K562 (cell line): Measurements from ENCODE around the gene GOLGA8H. TPM values are rescaled to one million over a fixed set of nuclear protein-coding genes. Genes with fewer than 3 reads are reported as not detected.
"Not testable (repeated sequence)": the region's sequence is repeated elsewhere in the genome, so short reads cannot be mapped to it uniquely, and the experiment has no call there.

Source experiments
- ATAC-seq: fragments of 200-7000 bp; cut with Tn5 transposase; 3 replicates; pipeline ENCODE4 v1.9.1; 2020; ENCODE audit warnings: moderate library complexity
- BruUV-seq: library from RNA; stranded (reverse); fragments of 400-500 nt; replicated peaks from 2 replicates; lab custom pipeline; 2021; lab: Mats Ljungman, UMichigan
- CTCF ChIA-PET: fragments of 300-600 bp; formaldehyde crosslinking; extraction: SDS; loops from one replicate; lab custom pipeline; 2021; ENCODE audit warnings: low intra/inter-chr PET ratio; lab: Yijun Ruan, JAX
- POLR2A ChIA-PET: fragments of 300-600, 350-650 bp; sonication (Branson Sonifier 250); formaldehyde crosslinking; extraction: SDS; loops from one replicate; lab custom pipeline; 2021; ENCODE audit warnings: antibody characterized with exemption, inconsistent platforms; lab: Yijun Ruan, JAX
- DNase-seq, 4 experiments: peaks; one replicate each; pipeline versions ENCODE4 v3.0.0 to v3.0.0-alpha.2; 2011 to 2018; ENCODE audit warnings: low spot score in 3 of 4, mixed read lengths in 3 of 4; ENCODE audit errors: extremely low read depth in 1 of 4
- FAIRE-seq: peaks from 2 replicates; lab custom pipeline; 2011; peaks lifted over from hg19 to GRCh38; lab: Jason Lieb, UNC
- H2AFZ ChIP-seq: 2 replicates; pipeline ENCODE4 v1.6.0; 2011; ENCODE audit warnings: low read depth, low read length, control low read depth, inconsistent platforms
- H3K27ac ChIP-seq: fragments of 200-600 bp; 3 replicates; pipeline ENCODE4 v1.8.0; 2011; ENCODE audit warnings: low read depth, mild to moderate bottlenecking, control low read depth, inconsistent platforms, low read length, moderate library complexity, mixed read lengths; ENCODE audit errors: extremely low read depth
- H3K27me3 ChIP-seq, 2 experiments: fragments of 300-600 bp in 1 of 2; 2 replicates in 1 of 2; 3 replicates in 1 of 2; pipeline versions ENCODE4 v1.6.0 to v1.8.0; 2011; ENCODE audit warnings: inconsistent platforms in 2 of 2, low read length in 2 of 2, mild to moderate bottlenecking in 1 of 2, mixed read lengths in 1 of 2, moderate library complexity in 1 of 2; ENCODE audit not compliant: control insufficient read depth in 2 of 2, insufficient read depth in 2 of 2
- H3K36me3 ChIP-seq: fragments of 300-600 bp; 3 replicates; pipeline ENCODE4 v1.8.0; 2011; ENCODE audit warnings: mild to moderate bottlenecking, low read length, inconsistent platforms; ENCODE audit not compliant: control insufficient read depth, insufficient read depth
- H3K4me1 ChIP-seq, 2 experiments: fragments of 200-600 bp in 1 of 2; replicated peaks in 1 of 2; 2 replicates in 1 of 2; 3 replicates in 1 of 2; pipeline versions ENCODE4 v1.5.1 to v1.8.0; 2011; ENCODE audit warnings: inconsistent platforms in 2 of 2, low read length in 2 of 2, mild to moderate bottlenecking in 1 of 2, mixed read lengths in 1 of 2, moderate library complexity in 1 of 2; ENCODE audit not compliant: control insufficient read depth in 2 of 2, insufficient read depth in 2 of 2
- H3K4me2 ChIP-seq: 2 replicates; pipeline ENCODE4 v1.6.1; 2011; ENCODE audit warnings: low read length, control low read depth, inconsistent platforms, mixed read lengths; ENCODE audit not compliant: insufficient read depth
- H3K4me3 ChIP-seq: fragments of 200-600 bp; sonication (generic), shearing (Covaris generic); 2 replicates; pipeline ENCODE4 v1.5.1; 2016; ENCODE audit warnings: control low read depth, inconsistent platforms
- H3K79me2 ChIP-seq: fragments of 200-600 bp; 3 replicates; pipeline ENCODE4 v1.8.0; 2011; ENCODE audit warnings: low read length, inconsistent platforms; ENCODE audit not compliant: control insufficient read depth, insufficient read depth
- H3K9ac ChIP-seq, 2 experiments: 2 replicates each; pipeline versions ENCODE4 v1.6.0 to v1.6.1; 2011; ENCODE audit warnings: low read depth in 2 of 2, low read length in 2 of 2, control low read depth in 1 of 2, inconsistent platforms in 1 of 2, mild to moderate bottlenecking in 1 of 2, mixed read lengths in 1 of 2; ENCODE audit not compliant: insufficient read depth in 1 of 2
- H3K9me1 ChIP-seq: one replicate; pipeline ENCODE4 v1.6.0; 2011; ENCODE audit warnings: inconsistent platforms, mild to moderate bottlenecking, low read length, moderate library complexity; ENCODE audit not compliant: control insufficient read depth, insufficient read depth
- H3K9me3 ChIP-seq: replicated peaks from 2 replicates; pipeline ENCODE4 v1.5.1; 2011; ENCODE audit warnings: low read depth, low read length, inconsistent platforms; ENCODE audit not compliant: control insufficient read depth, insufficient read depth
- H4K20me1 ChIP-seq: replicated peaks from 2 replicates; pipeline ENCODE4 v1.6.1; 2011; ENCODE audit warnings: low read length, inconsistent platforms, mixed read lengths; ENCODE audit not compliant: control insufficient read depth, insufficient read depth
- CTCF ChIP-seq, 3 experiments: IDR thresholded peaks in 2 of 3; conservative IDR thresholded peaks in 1 of 3; 2 replicates each; pipeline ENCODE4 v1.5.1; 2011 to 2012; ENCODE audit warnings: low read length in 3 of 3, mild to moderate bottlenecking in 3 of 3, control low read depth in 2 of 3, improper control_type of control experiment in 1 of 3, inconsistent platforms in 1 of 3, low read depth in 1 of 3, mixed read lengths in 1 of 3, moderate library complexity in 1 of 3; ENCODE audit not compliant: insufficient read depth in 2 of 3
- WGBS: fragments of 100-300 bp; shearing (Covaris generic); methylation state at CpG from one replicate; pipeline ENCODE4 v1.1.6; 2016; ENCODE audit warnings: low coverage, mixed read lengths; ENCODE audit not compliant: insufficient coverage; ENCODE audit errors: missing lambda C conversion rate; 5-methylcytosine and 5-hydroxymethylcytosine counted together
- in situ Hi-C: fragments of 300-500 bp; cut with MboI; formaldehyde crosslinking; loops from 4 replicates; pipeline ENCODE4 v1.15.0; 2018; ENCODE audit warnings: inconsistent platforms, mixed read lengths
- intact Hi-C: fragments of 100-400 bp; cut with micrococcal nuclease; formaldehyde crosslinking; loops from 2 replicates; pipeline ENCODE4 v1.14.2; 2022
- polyA plus RNA-seq, 8 experiments: library from polyadenylated mRNA; depleted of rRNA in 4 of 8; stranded (reverse) in 5 of 8; unstranded in 3 of 8; fragments of >200 nt; fragmentation: Nextera tagmentation in 2 of 8; fragmentation: Illumina TruSeq in 1 of 8; extraction: Ambion mirVana in 2 of 8; extraction: Trizol in 1 of 8; gene quantifications; 2 replicates each; pipeline versions ENCODE4 v1.2.1 to v1.2.3, GENCODE V29; 2011 to 2014; ENCODE audit warnings: inconsistent platforms in 1 of 8, missing spikeins in 1 of 8
- small RNA-seq: library from RNA; depleted of rRNA; stranded (forward); fragments of <200 nt; gene quantifications from one replicate; pipeline ENCODE3, GENCODE V24; 2014
- total RNA-seq, 7 experiments: library from RNA; depleted of rRNA in 6 of 7; stranded (reverse); fragments of >200 nt in 6 of 7; fragmentation: Illumina TruSeq in 2 of 7; extraction: Trizol in 2 of 7; gene quantifications; 2 replicates each; pipeline versions ENCODE4 v1.2.1 to v1.2.3, GENCODE V29; 2011 to 2021; ENCODE audit warnings: low replicate concordance in 1 of 7

GOLGA8H gene
- total and polyA plus RNA-seq, 9 of the 15 experiments (the other 6 are each of a cell fraction or from before 2014, with no cell fraction given) = 0.04 TPM; not detected in 8

DNA sequence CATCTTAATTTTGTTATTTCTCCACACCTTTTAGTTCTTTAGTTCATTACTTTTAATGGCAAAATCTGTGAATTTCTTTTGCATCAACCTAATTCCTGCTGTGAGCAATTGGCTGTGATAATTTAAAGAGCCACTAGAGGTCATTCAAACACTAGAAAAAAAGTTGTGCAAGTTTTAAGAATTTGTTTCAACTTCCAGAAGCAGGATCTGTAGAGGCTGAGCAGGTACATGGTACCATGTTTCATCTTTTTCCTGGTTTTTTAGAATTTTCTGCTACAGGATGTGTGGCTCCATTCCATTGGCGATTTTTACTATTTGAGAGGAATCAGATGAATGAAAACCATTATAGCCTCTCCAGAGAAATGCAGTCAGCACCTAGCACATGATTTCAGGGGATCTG is 57.3 kb downstream of the GOLGA8H start:
- H3K27ac ChIP-seq, H3K9me3 ChIP-seq, H4K20me1 ChIP-seq, H3K4me3 ChIP-seq, H3K9ac ChIP-seq, FAIRE-seq, in situ Hi-C loops, H2AFZ ChIP-seq, BruUV-seq, DNase-seq, intact Hi-C loops, H3K27me3 ChIP-seq, H3K9me1 ChIP-seq, ATAC-seq, POLR2A ChIA-PET, H3K4me2 ChIP-seq, H3K4me1 ChIP-seq: not testable (repeated sequence)
- WGBS = 30% methylated on average over 1 of the region's 1 CpG
- peaks cover 74% of the 10 kb centered on the region for H3K36me3 ChIP-seq
- H3K79me2 ChIP-seq = peaks cover 23% of the 10 kb centered on the region; the same call in 2 of the 3 replicates
- TF ChIP-seq CTCF (IDR thresholded peaks at IDR 0.05 in 2 of 3, conservative IDR thresholded peaks at IDR 0.05 in 1 of 3; ENCODE audit: insufficient read depth in 2 of 3, low read depth in 1 of 3, low read length in 3 of 3) = 0 out of 6 replicates have a peak, but pooled peaks of 2 of the 3 experiments have one; percentile 21 to 25
- CTCF ChIA-PET = interaction anchor here (1.1 kb wide), 1 partner anchor 828 kb away, joined by 3 read pairs; no protein-coding TSS in a partner anchor

Small RNA genes lying within 50 kb of the gene (small RNA-seq; reads per million reads assigned to genes)
- gene RF00096 = not detected
- not detected for gene RN7SL628P
- gene RN7SL796P = not detected

Other genes starting within 250 kb of the GOLGA8H start
- not detected in 2 replicates for gene CHRFAM7A, start 210.5 kb upstream of the GOLGA8H start, total RNA-seq (2014; rRNA removed)
- gene CHRFAM7A, start 210.5 kb upstream of the GOLGA8H start, total RNA-seq (2014; rRNA removed; fragmentation: Illumina TruSeq; extraction: Trizol) = not detected in 2 replicates
- gene CHRFAM7A, start 210.5 kb upstream of the GOLGA8H start, total RNA-seq (2015; rRNA removed; fragmentation: Illumina TruSeq; extraction: Trizol) = not detected in 2 replicates
- gene CHRFAM7A, start 210.5 kb upstream of the GOLGA8H start, total RNA-seq (2021) = not detected in 2 replicates
- not detected in 2 replicates for gene CHRFAM7A, start 210.5 kb upstream of the GOLGA8H start, polyA plus RNA-seq (2011; rRNA removed)
- gene CHRFAM7A, start 210.5 kb upstream of the GOLGA8H start, polyA plus RNA-seq (2014; fragmentation: Illumina TruSeq; extraction: Trizol) = not detected in 2 replicates
- gene CHRFAM7A, start 210.5 kb upstream of the GOLGA8H start, polyA plus RNA-seq (2014; fragmentation: Nextera tagmentation; extraction: Ambion mirVana) = not detected
- gene CHRFAM7A, start 210.5 kb upstream of the GOLGA8H start, polyA plus RNA-seq (2014; rRNA removed) = 0.93 TPM in 1 of 2 replicates, not detected in the other
- gene GOLGA8R, start 189.8 kb upstream of the GOLGA8H start, total RNA-seq (2014; rRNA removed) = 0.04 TPM in 1 of 2 replicates, not detected in the other
- 0.10 TPM in 1 of 2 replicates, not detected in the other for gene GOLGA8R, start 189.8 kb upstream of the GOLGA8H start, total RNA-seq (2014; rRNA removed; fragmentation: Illumina TruSeq; extraction: Trizol)
- 0.07 TPM in 1 of 2 replicates, not detected in the other for gene GOLGA8R, start 189.8 kb upstream of the GOLGA8H start, total RNA-seq (2015; rRNA removed; fragmentation: Illumina TruSeq; extraction: Trizol)
- 0.04 and 0.11 TPM in 2 replicates for gene GOLGA8R, start 189.8 kb upstream of the GOLGA8H start, total RNA-seq (2021)
- 0.05 TPM in 1 of 2 replicates, not detected in the other for gene GOLGA8R, start 189.8 kb upstream of the GOLGA8H start, polyA plus RNA-seq (2011; rRNA removed)
- gene GOLGA8R, start 189.8 kb upstream of the GOLGA8H start, polyA plus RNA-seq (2014; fragmentation: Illumina TruSeq; extraction: Trizol) = 0.12 TPM in 1 of 2 replicates, not detected in the other
- gene GOLGA8R, start 189.8 kb upstream of the GOLGA8H start, polyA plus RNA-seq (2014; fragmentation: Nextera tagmentation; extraction: Ambion mirVana) = under 1 TPM in 1 of 2 experiments, not detected in 1; 0.01 TPM
- 0.04 and 0.36 TPM in 2 replicates for gene GOLGA8R, start 189.8 kb upstream of the GOLGA8H start, polyA plus RNA-seq (2014; rRNA removed)
- gene GOLGA8Q, start 52.0 kb upstream of the GOLGA8H start, total RNA-seq (2014; rRNA removed) = 0.23 TPM in 1 of 2 replicates, not detected in the other
- 0.07 TPM in 1 of 2 replicates, not detected in the other for gene GOLGA8Q, start 52.0 kb upstream of the GOLGA8H start, total RNA-seq (2014; rRNA removed; fragmentation: Illumina TruSeq; extraction: Trizol)
- gene GOLGA8Q, start 52.0 kb upstream of the GOLGA8H start, total RNA-seq (2015; rRNA removed; fragmentation: Illumina TruSeq; extraction: Trizol) = not detected in 2 replicates
- gene GOLGA8Q, start 52.0 kb upstream of the GOLGA8H start, total RNA-seq (2021) = not detected in 2 replicates
- gene GOLGA8Q, start 52.0 kb upstream of the GOLGA8H start, polyA plus RNA-seq (2011; rRNA removed) = not detected in 2 replicates
- gene GOLGA8Q, start 52.0 kb upstream of the GOLGA8H start, polyA plus RNA-seq (2014; fragmentation: Illumina TruSeq; extraction: Trizol) = not detected in 2 replicates
- gene GOLGA8Q, start 52.0 kb upstream of the GOLGA8H start, polyA plus RNA-seq (2014; fragmentation: Nextera tagmentation; extraction: Ambion mirVana) = not detected
- not detected in 2 replicates for gene GOLGA8Q, start 52.0 kb upstream of the GOLGA8H start, polyA plus RNA-seq (2014; rRNA removed)